Tibial nerve (tissue), 4 donors: ENCODE measurements around the gene CHST15.

Source experiments
- CTCF ChIP-seq, 5 experiments: fragments of 200-600 bp in 3 of 5; fragments of 450-650 bp in 2 of 5; sonication (generic) in 3 of 5; IDR thresholded peaks; one replicate each; pipeline ENCODE4 v1.5.1; 2016 to 2019; ENCODE audit warnings: antibody characterized with exemption in 5 of 5, mild to moderate bottlenecking in 3 of 5, moderate library complexity in 2 of 5
- EP300 ChIP-seq, 2 donors: sonication (generic); formaldehyde crosslinking; IDR thresholded peaks; one replicate each; pipeline ENCODE4 v1.6.1; 2017; ENCODE audit warnings: antibody characterized with exemption in 2 of 2, mild to moderate bottlenecking in 1 of 2

GRCh38 chr10:124114696-124115095 is 21.3 kb upstream of the CHST15 start:
- TF ChIP-seq CTCF (IDR thresholded peaks at IDR 0.05) (no peak), EP300 (IDR thresholded peaks at IDR 0.05) (no peak)
